Bronchial epithelial cell (primary cell): ENCODE results near the gene PRKCE. TPM values are rescaled to one million over a fixed set of nuclear protein-coding genes. Genes with fewer than 3 reads are reported as not detected.
A peak's percentile ranks its signal among the peaks of the same experiment; 100 is the strongest.

Experiments
- DNase-seq: peaks from one replicate; pipeline ENCODE4 v3.0.0-alpha.2; 2010; ENCODE audit warnings: low read depth
- FAIRE-seq: peaks from 2 replicates; lab custom pipeline; 2011; peaks lifted over from hg19 to GRCh38; lab: Jason Lieb, UNC
- H3K27me3 ChIP-seq: 2 replicates; pipeline ENCODE4 v1.5.1; 2011; ENCODE audit warnings: low read length; ENCODE audit not compliant: control insufficient read depth, insufficient read depth
- H3K36me3 ChIP-seq: 2 replicates; pipeline ENCODE4 v1.5.1; 2011; ENCODE audit warnings: low read length; ENCODE audit not compliant: control insufficient read depth, insufficient read depth
- H3K4me3 ChIP-seq: 2 replicates; pipeline ENCODE4 v1.5.1; 2011; ENCODE audit warnings: mild to moderate bottlenecking, low read depth, low read length, control low read depth
- CTCF ChIP-seq: IDR thresholded peaks from 2 replicates; pipeline ENCODE4 v1.5.1; 2011; ENCODE audit warnings: mild to moderate bottlenecking, moderate library complexity, low read length, control low read depth, inconsistent platforms; ENCODE audit not compliant: insufficient read depth, severe bottlenecking
- total RNA-seq: library from RNA; depleted of rRNA; stranded (reverse); fragments of >200 nt; gene quantifications from 2 replicates; pipeline ENCODE4 v1.2.1, GENCODE V29; 2014

PRKCE gene
- total RNA-seq, 1 donor from 2014 or later: 6.3 TPM

GRCh38 chr2:45964223-45964841 lies 312.9 kb downstream of the PRKCE start:
- no peak for TF ChIP-seq CTCF
- Histone ChIP-seq H3K27me3 (peaks cover 6% of the 10 kb centered on the region), H3K36me3 (no peaks in the 10 kb centered on the region), H3K4me3 (no peak overlapping the region)
- FAIRE-seq (no peak), DNase-seq (peak; percentile 98)

- no peak overlapping the region for H3K4me3 ChIP-seq
- no peaks in the 10 kb centered on the region for H3K36me3 ChIP-seq
- H3K27me3 ChIP-seq: peaks cover 6% of the 10 kb centered on the region
- no peak for DNase-seq
- FAIRE-seq: no peak
- TF ChIP-seq CTCF: no peak
Measured at GRCh38 chr2:45964906-45965305, 313.4 kb downstream of the PRKCE start.

GRCh38 chr2:45965871-45966498 lies 314.5 kb downstream of the PRKCE start:
- no peaks in the 10 kb centered on the region for H3K36me3 ChIP-seq
- peaks cover 6% of the 10 kb centered on the region for H3K27me3 ChIP-seq
- FAIRE-seq (no peak), DNase-seq (no peak)
- no peak for TF ChIP-seq CTCF
- H3K4me3 ChIP-seq: no peak overlapping the region

GRCh38 chr2:45968946-45969584 lies 317.6 kb downstream of the PRKCE start:
- Histone ChIP-seq H3K36me3 (no peaks in the 10 kb centered on the region), H3K4me3 (no peak overlapping the region), H3K27me3 (peaks cover 6% of the 10 kb centered on the region)
- no peak for TF ChIP-seq CTCF
- FAIRE-seq (no peak), DNase-seq (no peak)

- no peak overlapping the region for H3K4me3 ChIP-seq
- H3K27me3 ChIP-seq: no peaks in the 10 kb centered on the region
- TF ChIP-seq CTCF: no peak
- H3K36me3 ChIP-seq: no peaks in the 10 kb centered on the region
- FAIRE-seq (no peak), DNase-seq (no peak)
Measured at GRCh38 chr2:45973426-45973825, 322.0 kb downstream of the PRKCE start.
